Fibroblast of villous mesenchyme (primary cell): ENCODE results near the gene ICE2. TPM values are rescaled to one million over a fixed set of nuclear protein-coding genes. Genes with fewer than 3 reads are reported as not detected.
A peak's percentile ranks its signal among the peaks of the same experiment; 100 is the strongest.

Source experiments
- DNase-seq: peaks from one replicate; pipeline ENCODE4 v3.0.0-alpha.2; 2010; ENCODE audit warnings: low read depth
- H3K4me3 ChIP-seq: 2 replicates; pipeline ENCODE4 v1.5.1; 2011; ENCODE audit warnings: low read depth, mild to moderate bottlenecking, low read length
- total RNA-seq: library from RNA; depleted of rRNA; stranded (reverse); fragments of >200 nt; gene quantifications from 2 replicates; pipeline ENCODE4 v1.2.3, GENCODE V29; 2012
- TF ChIP-seq, protein P1 (sequence below): IDR thresholded peaks from 2 replicates; pipeline ENCODE4 v1.5.1; 2012; ENCODE audit warnings: low read depth, mild to moderate bottlenecking, low read length; ENCODE audit not compliant: insufficient read depth

Gene ICE2
- total RNA-seq, 1 donor: 31.1 TPM

DNA sequence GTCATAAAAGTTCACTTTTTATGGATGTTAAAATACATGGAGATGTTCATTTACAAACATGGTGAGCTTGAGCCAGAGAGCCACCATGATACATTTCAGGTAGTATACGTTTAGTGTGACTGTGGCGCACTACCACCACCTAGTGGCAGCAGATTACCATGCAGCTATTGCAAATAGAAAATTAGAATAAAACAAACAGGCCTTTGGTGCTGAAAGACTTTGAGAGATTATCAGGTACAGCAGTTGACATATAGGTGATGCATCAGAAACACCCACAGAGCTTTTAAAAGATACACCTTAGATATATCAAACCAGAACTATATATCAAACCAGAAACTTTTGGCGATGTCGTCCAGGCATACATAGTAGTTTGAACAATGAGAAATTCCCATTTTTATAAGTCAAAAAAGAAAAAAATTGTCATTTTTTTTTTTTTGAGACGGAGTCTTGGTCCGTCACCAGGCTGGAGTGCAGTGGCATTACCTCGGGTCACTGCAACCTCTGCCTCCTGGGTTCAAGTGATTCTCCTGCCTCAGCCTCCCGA, 42.0 kb upstream of the ICE2 start:
- H3K4me3 ChIP-seq: no peak overlapping the region
- DNase-seq: peak; percentile 74
- TF ChIP-seq, protein P1, sequence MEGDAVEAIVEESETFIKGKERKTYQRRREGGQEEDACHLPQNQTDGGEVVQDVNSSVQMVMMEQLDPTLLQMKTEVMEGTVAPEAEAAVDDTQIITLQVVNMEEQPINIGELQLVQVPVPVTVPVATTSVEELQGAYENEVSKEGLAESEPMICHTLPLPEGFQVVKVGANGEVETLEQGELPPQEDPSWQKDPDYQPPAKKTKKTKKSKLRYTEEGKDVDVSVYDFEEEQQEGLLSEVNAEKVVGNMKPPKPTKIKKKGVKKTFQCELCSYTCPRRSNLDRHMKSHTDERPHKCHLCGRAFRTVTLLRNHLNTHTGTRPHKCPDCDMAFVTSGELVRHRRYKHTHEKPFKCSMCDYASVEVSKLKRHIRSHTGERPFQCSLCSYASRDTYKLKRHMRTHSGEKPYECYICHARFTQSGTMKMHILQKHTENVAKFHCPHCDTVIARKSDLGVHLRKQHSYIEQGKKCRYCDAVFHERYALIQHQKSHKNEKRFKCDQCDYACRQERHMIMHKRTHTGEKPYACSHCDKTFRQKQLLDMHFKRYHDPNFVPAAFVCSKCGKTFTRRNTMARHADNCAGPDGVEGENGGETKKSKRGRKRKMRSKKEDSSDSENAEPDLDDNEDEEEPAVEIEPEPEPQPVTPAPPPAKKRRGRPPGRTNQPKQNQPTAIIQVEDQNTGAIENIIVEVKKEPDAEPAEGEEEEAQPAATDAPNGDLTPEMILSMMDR: peak; percentile 93

DNA sequence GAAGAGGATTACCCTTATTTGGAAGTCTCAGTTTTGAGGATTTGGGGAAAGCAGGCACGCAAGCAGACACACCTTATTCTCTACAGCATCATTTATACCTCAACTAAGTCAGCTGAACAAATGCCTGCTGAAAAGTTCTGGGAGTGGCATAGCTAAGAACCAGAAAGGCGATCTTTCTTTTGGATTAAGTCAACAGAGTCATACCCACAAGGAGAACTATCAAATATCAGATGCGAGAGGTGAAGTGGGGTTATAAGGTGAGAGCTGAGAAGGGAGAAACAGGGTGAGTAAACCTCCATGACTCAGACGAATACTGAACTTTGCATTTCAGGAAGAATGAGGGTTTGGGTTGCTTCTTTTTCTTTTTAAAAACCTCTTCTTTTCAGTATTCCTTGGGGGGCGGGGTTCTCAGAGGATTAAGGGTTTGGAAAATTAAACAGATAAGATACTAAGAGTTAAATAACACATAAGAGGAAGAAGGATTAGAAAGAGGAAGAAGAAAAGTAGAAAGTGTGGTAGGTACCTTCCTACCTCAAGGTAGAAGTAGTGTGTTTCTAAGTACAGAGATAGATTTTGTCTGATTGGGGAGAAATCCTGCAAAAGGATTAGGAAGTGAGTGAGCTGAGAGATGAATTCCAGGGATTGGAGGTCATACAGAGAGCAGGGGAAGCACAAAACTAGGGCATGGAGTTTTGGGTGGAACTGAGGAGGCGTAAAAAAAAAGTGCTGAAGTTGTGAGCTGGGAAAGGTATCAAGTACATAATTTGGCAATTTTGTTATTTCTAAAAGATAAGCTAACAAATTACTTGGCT, 41.3 kb upstream of the ICE2 start:
- H3K4me3 ChIP-seq: no peak overlapping the region
- DNase-seq: no peak
- TF ChIP-seq, protein P1: no peak

DNA sequence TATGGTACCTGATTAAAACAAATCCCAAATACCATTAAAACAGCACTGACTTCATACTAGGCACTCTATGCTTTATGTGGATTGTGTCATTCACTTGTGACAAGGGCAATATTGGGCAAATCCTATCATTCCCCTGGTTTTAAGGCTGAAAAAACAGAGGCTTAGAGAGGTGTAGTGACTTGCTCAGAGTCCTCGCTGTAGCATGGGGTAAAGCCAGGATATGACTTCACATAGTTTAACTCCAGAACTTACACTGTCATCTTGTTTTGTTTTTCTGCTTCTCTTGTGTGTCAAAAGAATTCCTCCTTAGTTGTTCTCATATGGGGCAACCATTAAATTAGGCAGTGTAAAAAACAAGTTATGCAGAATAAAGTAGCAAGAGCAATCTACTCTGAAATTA, 40.3 kb upstream of the ICE2 start:
- TF ChIP-seq, protein P1: no peak
- peak; percentile 47 for DNase-seq
- H3K4me3 ChIP-seq: no peak overlapping the region

DNA sequence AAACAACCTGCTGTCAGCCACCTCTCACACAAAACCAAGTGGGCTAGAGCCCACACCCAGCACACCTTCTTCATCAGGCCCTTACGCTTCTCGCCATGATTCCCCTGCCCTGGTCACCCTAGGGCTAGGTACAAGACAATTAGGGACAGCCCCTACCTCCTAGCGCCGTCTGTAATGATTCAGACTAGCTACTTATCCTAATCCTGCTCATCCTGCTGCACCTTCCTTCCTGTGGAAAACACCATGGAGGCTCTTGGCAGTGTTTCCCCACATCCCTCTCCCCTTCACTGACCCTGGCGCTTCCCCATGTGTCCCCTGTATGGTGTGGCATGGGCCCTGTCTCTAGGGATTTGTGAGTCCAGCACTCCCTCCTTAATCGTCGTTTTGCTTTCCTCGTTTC, 39.6 kb upstream of the ICE2 start:
- DNase-seq: no peak
- TF ChIP-seq, protein P1: no peak
- no peak overlapping the region for H3K4me3 ChIP-seq

DNA sequence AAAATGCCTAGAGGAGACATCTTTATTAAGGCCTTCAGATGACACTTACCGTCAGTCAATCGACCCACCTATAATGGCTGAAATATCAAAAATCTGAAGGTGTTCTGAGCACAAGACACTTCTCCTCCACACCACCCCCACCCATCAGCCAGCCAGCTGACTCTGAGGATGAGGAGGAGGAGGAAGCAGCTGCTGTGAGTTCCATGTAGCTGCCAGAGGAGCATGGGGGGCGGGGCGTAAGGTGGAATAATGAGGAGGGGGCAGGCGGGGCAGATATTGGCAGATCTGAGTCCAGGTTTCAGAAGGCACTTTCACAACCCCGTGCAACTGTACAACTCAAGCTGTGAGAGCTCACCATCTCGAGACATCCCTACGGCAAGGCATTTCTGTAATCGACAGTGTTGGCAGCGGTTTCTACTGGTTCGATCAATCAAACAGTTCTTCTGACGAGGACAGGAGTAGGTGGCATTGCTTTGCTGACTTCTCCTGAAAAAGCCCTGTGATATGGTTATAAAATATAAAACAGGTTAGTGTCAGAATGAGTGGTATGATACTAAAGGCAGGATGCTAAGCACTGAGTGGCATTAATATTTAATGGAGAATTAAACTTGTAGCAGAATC, 35.4 kb upstream of the ICE2 start:
- H3K4me3 ChIP-seq: no peak overlapping the region
- DNase-seq: no peak
- TF ChIP-seq, protein P1: no peak

DNA sequence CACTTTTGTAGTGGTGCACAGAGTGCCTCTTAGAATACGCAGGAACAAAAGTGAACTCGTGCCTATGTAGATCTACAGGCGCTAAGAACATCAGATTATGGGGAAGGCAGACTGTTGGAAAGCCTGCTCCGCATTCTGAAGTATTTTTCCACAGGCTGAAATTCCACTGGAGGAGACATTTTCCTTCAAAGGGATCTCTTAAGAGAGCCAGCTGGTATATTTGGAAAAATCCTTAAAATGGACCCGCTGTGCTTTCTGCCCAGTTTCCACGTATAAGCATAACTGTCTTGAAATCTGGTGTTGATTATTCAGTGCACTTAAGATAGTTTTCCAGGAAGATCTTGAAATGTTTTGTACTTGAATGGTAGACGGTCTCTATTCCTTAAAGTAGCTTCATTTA, 34.7 kb upstream of the ICE2 start:
- DNase-seq: no peak
- TF ChIP-seq, protein P1: no peak

DNA sequence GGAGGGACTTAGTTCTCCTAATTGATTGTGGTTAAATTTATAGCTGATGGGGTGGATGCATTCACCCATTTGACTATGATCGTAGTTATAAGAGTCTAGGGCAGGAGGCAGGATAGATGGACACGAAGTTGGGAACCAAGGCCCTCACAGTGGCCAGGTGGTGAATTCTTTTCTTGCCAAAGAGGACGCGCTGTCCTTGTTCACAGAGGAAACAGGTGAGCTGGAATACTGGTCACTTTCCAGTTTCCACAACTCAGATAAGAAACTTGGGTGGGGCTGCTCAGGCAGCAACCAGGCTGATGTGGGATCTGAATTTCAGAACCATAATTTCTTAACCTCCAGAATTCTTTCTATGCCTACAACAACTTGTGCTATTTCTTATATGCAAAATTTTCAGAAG, 34.0 kb upstream of the ICE2 start:
- no peak overlapping the region for H3K4me3 ChIP-seq
- no peak for DNase-seq

More for the DNA sequence above, 34.7 kb upstream of the ICE2 start:
- no peak overlapping the region for H3K4me3 ChIP-seq

More for the DNA sequence above, 34.0 kb upstream of the ICE2 start:
- TF ChIP-seq, protein P1: no peak
